ENCODE measurements around the gene GPR18. TPM values are rescaled to one million over a fixed set of nuclear protein-coding genes. Genes with fewer than 3 reads are reported as not detected.
"Not testable (repeated sequence)": the region's sequence is repeated elsewhere in the genome, so short reads cannot be mapped to it uniquely, and the experiment has no call there.

GPR18 gene
- total and polyA plus RNA-seq, 2 of the 4 experiments (the other 2 are of a cell fraction), result not detected

DNA sequence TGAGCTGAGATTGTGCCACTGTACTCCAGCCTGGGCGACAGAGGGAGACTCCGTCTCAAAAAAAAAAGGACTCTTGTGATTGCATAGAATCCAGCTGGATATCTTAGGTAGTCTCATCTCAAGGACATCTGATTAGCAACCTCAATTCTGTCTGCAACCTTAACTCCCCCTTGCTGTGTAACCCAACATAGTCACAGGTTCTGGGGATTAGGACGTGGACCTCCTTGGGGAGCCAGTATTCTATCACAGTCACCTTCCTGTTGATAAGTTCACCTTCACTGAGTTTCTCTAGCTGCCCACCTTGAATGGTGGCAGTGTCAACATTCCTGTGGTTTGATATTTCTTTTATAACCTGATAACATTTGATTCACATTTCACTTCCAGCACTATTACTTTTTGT is 27.2 kb downstream of the GPR18 start:
- ATAC-seq (ENCODE audit: low read depth), result no peak
- H3K36me3 ChIP-seq (ENCODE audit: control insufficient read depth, insufficient read depth, low read length), result no peaks in the 10 kb centered on the region

DNA sequence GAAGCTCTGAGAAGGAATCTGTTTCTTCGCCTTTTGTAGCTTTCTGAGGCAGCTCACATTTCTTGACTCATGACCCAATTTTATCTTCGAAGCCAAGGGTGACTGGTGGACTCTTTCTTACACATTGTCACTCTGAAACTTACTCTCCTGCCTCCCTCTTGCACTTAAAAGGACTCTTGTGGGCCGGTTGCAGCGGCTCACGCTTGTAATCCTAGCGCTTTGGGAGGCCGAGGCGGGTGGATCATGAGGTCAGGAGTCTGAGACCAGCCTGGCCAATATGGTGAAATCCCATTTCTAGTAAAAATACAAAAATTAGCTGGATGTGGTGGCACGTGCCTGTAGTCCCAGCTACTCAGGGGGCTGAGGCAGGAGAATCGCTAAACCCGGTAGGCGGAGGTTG is 27.6 kb downstream of the GPR18 start:
- Histone ChIP-seq H4K20me1 (ENCODE audit: insufficient read depth, low read length) (peaks cover 26% of the 10 kb centered on the region), H3K23ac (ENCODE audit: low read depth, low read length) (0 out of 2 replicates have a peak overlapping the region, but pooled peaks have one; percentile 24), H3K79me1 (ENCODE audit: low read depth in 1 of 2, low read length in 2 of 2) (peaks cover 53 to 59% of the 10 kb centered on the region in 2 experiments), H3K9me1 (ENCODE audit: insufficient read depth, low read length) (peaks cover 29% of the 10 kb centered on the region), H3K4me1 (ENCODE audit: control insufficient read depth, insufficient read depth, low read length) (peaks cover 16% of the 10 kb centered on the region)
- BruUV-seq (replicated peaks); ATAC-seq (ENCODE audit: low read depth); POLR2A ChIA-PET (ENCODE audit: unreplicated experiment); dilution Hi-C loops (cut with HindIII; ENCODE audit: low sequenced_read_pairs, unreplicated experiment); H2AK9ac ChIP-seq (replicated peaks; ENCODE audit: low read depth, low read length, poor library complexity); H3K4ac ChIP-seq (ENCODE audit: low read depth, low read length); H3K9ac ChIP-seq (ENCODE audit: low read depth, low read length); H3K14ac ChIP-seq (replicated peaks; ENCODE audit: low read depth, low read length); H3K27me3 ChIP-seq (ENCODE audit: control insufficient read depth, insufficient read depth, low read length); H3K18ac ChIP-seq (ENCODE audit: low read depth, low read length); H3K9me3 ChIP-seq (ENCODE audit: control insufficient read depth, insufficient read depth, low read length); H2BK15ac ChIP-seq (ENCODE audit: low read depth, low read length); H3K4me2 ChIP-seq (ENCODE audit: low read depth, low read length); intact Hi-C loops (cut with micrococcal nuclease); H3K4me3 ChIP-seq (ENCODE audit: insufficient read depth, low read depth, low read length); H2AFZ ChIP-seq (replicated peaks; ENCODE audit: low read length, poor library complexity); H4K91ac ChIP-seq (ENCODE audit: insufficient read depth, low read depth, low read length); H2BK120ac ChIP-seq (ENCODE audit: low read depth, low read length); H4K5ac ChIP-seq (ENCODE audit: low read depth, low read length); H4K8ac ChIP-seq (ENCODE audit: low read depth in 2 of 2, low read length in 2 of 2); DNase-seq; H2BK20ac ChIP-seq (ENCODE audit: low read depth, low read length); H2AK5ac ChIP-seq (ENCODE audit: low read depth, low read length); H3K36me3 ChIP-seq (ENCODE audit: control insufficient read depth, insufficient read depth, low read length); H2BK5ac ChIP-seq (ENCODE audit: low read depth, low read length, poor library complexity, severe bottlenecking); H3K27ac ChIP-seq (ENCODE audit: insufficient read depth, low read length); H3K56ac ChIP-seq (ENCODE audit: extremely low read depth, insufficient read depth, low read length); in situ Hi-C loops (cut with MboI; ENCODE audit: low sequenced_read_pairs): not testable (repeated sequence)
- CTCF ChIA-PET, result interaction anchor here (0.6 kb wide), 1 partner anchor 44 kb away, joined by 3 read pairs; no protein-coding TSS in a partner anchor
- 96% methylated on average over 4 of the region's 12 CpGs; no CpG with 5 or more reads in 1 of the 2 experiments for WGBS, 2 experiments (ENCODE audit: extremely low coverage in 2 of 2, insufficient read length in 1 of 2)

More for the DNA sequence above, 27.2 kb downstream of the GPR18 start:
- intact Hi-C loops (cut with micrococcal nuclease) (no loop called here), dilution Hi-C loops (cut with HindIII; ENCODE audit: low sequenced_read_pairs, unreplicated experiment) (no loop called here), in situ Hi-C loops (cut with MboI; ENCODE audit: low sequenced_read_pairs) (no loop called here)
- H3K79me1 ChIP-seq (ENCODE audit: low read depth in 1 of 2, low read length in 2 of 2), result peaks cover 51 to 55% of the 10 kb centered on the region in 2 experiments
- H2AK9ac ChIP-seq (replicated peaks; ENCODE audit: low read depth, low read length, poor library complexity), result no peak overlapping the region
- no peak overlapping the region for H3K14ac ChIP-seq (replicated peaks; ENCODE audit: low read depth, low read length)
- H3K4me1 ChIP-seq (ENCODE audit: control insufficient read depth, insufficient read depth, low read length), result peaks cover 16% of the 10 kb centered on the region
- H3K4me2 ChIP-seq (ENCODE audit: low read depth, low read length), result no peak overlapping the region
- H3K27me3 ChIP-seq (ENCODE audit: control insufficient read depth, insufficient read depth, low read length), result no peaks in the 10 kb centered on the region
- 0 out of 2 replicates have a peak overlapping the region, but pooled peaks have one; percentile 24 for H3K23ac ChIP-seq (ENCODE audit: low read depth, low read length)
- H3K4ac ChIP-seq (ENCODE audit: low read depth, low read length), result 0 out of 2 replicates have a peak overlapping the region, but pooled peaks have one; percentile 21
- CTCF ChIA-PET, result no interaction called here
- no peak overlapping the region for H2AFZ ChIP-seq (replicated peaks; ENCODE audit: low read length, poor library complexity)
- POLR2A ChIA-PET (ENCODE audit: unreplicated experiment), result no interaction called here
- no peak overlapping the region for H3K56ac ChIP-seq (ENCODE audit: extremely low read depth, insufficient read depth, low read length)
- H3K27ac ChIP-seq (ENCODE audit: insufficient read depth, low read length), result no peak overlapping the region
- 100% methylated on average over 1 of the region's 3 CpGs; no CpG with 5 or more reads in 1 of the 2 experiments for WGBS, 2 experiments (ENCODE audit: extremely low coverage in 2 of 2, insufficient read length in 1 of 2)
- H3K9me3 ChIP-seq (ENCODE audit: control insufficient read depth, insufficient read depth, low read length), result no peaks in the 10 kb centered on the region
- no peak for DNase-seq
- H4K5ac ChIP-seq (ENCODE audit: low read depth, low read length), result no peak overlapping the region
- no peak overlapping the region for H2BK120ac ChIP-seq (ENCODE audit: low read depth, low read length)
- no peak overlapping the region for H3K18ac ChIP-seq (ENCODE audit: low read depth, low read length)
- H2BK5ac ChIP-seq (ENCODE audit: low read depth, low read length, poor library complexity, severe bottlenecking), result no peak overlapping the region
- no peak overlapping the region for H2AK5ac ChIP-seq (ENCODE audit: low read depth, low read length)
- H4K91ac ChIP-seq (ENCODE audit: insufficient read depth, low read depth, low read length), result no peak overlapping the region
- no TSS peak for BruUV-seq (replicated peaks)
- H2BK20ac ChIP-seq (ENCODE audit: low read depth, low read length), result no peak overlapping the region
- no peak overlapping the region for H4K8ac ChIP-seq (ENCODE audit: low read depth in 2 of 2, low read length in 2 of 2)
- TF ChIP-seq MAZ (IDR thresholded peaks at IDR 0.05; ENCODE audit: borderline replicate concordance, low read depth, low read length) (no peak), FOS (IDR thresholded peaks at IDR 0.05; ENCODE audit: low read depth, low read length) (no peak)
- H3K4me3 ChIP-seq (ENCODE audit: insufficient read depth, low read depth, low read length), result no peak overlapping the region
- H3K9ac ChIP-seq (ENCODE audit: low read depth, low read length), result no peak overlapping the region
- H2BK15ac ChIP-seq (ENCODE audit: low read depth, low read length), result no peak overlapping the region
- peaks cover 27% of the 10 kb centered on the region for H3K9me1 ChIP-seq (ENCODE audit: insufficient read depth, low read length)
- peaks cover 24% of the 10 kb centered on the region for H4K20me1 ChIP-seq (ENCODE audit: insufficient read depth, low read length)

Measured in IMR-90 (cell line).